Lung (tissue), 12 donors: Measurements from ENCODE around the gene KANK4. TPM values are rescaled to one million over a fixed set of nuclear protein-coding genes. Genes with fewer than 3 reads are reported as not detected.

Experiments
- ATAC-seq: fragments of 200-7000 bp; cut with Tn5 transposase; one replicate; pipeline ENCODE4 v1.9.1; 2020; ENCODE audit warnings: moderate number of reproducible peaks; ENCODE audit not compliant: insufficient read depth, low FRiP score
- DNase-seq, 3 donors: peaks; one replicate each; pipeline ENCODE4 v3.0.0-alpha.2; 2013 to 2017
- H3K27ac ChIP-seq, 2 donors: one replicate each; pipeline ENCODE4 v1.5.1; 2013; ENCODE audit warnings: mild to moderate bottlenecking in 2 of 2, moderate library complexity in 2 of 2, control low read depth in 1 of 2, inconsistent platforms in 1 of 2, low read depth in 1 of 2, low read length in 1 of 2
- H3K27me3 ChIP-seq, 3 donors: one replicate each; pipeline ENCODE4 v1.5.1; 2013; ENCODE audit warnings: low read length in 2 of 3; ENCODE audit not compliant: control insufficient read depth in 3 of 3, insufficient read depth in 3 of 3
- H3K36me3 ChIP-seq, 4 donors: one replicate each; pipeline ENCODE4 v1.5.1; 2013; ENCODE audit warnings: low read length in 4 of 4, mild to moderate bottlenecking in 1 of 4, moderate library complexity in 1 of 4; ENCODE audit not compliant: control insufficient read depth in 4 of 4, insufficient read depth in 4 of 4
- H3K4me1 ChIP-seq, 5 donors: one replicate each; pipeline ENCODE4 v1.5.1; 2013; ENCODE audit warnings: low read length in 5 of 5, mild to moderate bottlenecking in 2 of 5, moderate library complexity in 1 of 5; ENCODE audit not compliant: control insufficient read depth in 5 of 5, insufficient read depth in 5 of 5
- H3K4me3 ChIP-seq: one replicate; pipeline ENCODE4 v1.5.1; 2013; ENCODE audit warnings: mild to moderate bottlenecking, control low read depth, moderate library complexity
- H3K9ac ChIP-seq, 2 donors: one replicate each; pipeline ENCODE4 v1.5.1; 2013; ENCODE audit warnings: low read length in 2 of 2, control low read depth in 1 of 2; ENCODE audit not compliant: insufficient read depth in 1 of 2
- H3K9me3 ChIP-seq, 4 donors: one replicate each; pipeline ENCODE4 v1.5.1; 2013; ENCODE audit warnings: low read length in 3 of 4, mild to moderate bottlenecking in 1 of 4, moderate library complexity in 1 of 4; ENCODE audit not compliant: control insufficient read depth in 4 of 4, insufficient read depth in 3 of 4
- CTCF ChIP-seq: IDR thresholded peaks from 2 replicates; pipeline ENCODE4 v1.5.1; 2012; ENCODE audit warnings: mild to moderate bottlenecking; ENCODE audit errors: control extremely low read depth, extremely low read depth
- WGBS, 2 donors: extraction: QIAGEN DNeasy Blood & Tissue Kit; methylation state at CpG; one replicate each; pipeline ENCODE4 v1.1.7; 2013; 5-methylcytosine and 5-hydroxymethylcytosine counted together
- polyA plus RNA-seq, 2 donors: library from polyadenylated mRNA; stranded (reverse); fragments of 200-250 nt; gene quantifications; one replicate each; pipeline ENCODE4 v1.2.1, GENCODE V29; 2013
- total RNA-seq, 2 donors: library from RNA; depleted of rRNA in 1 of 2; stranded (reverse); fragments of >200 nt in 1 of 2; gene quantifications; one replicate each; pipeline ENCODE4 v1.2.1, GENCODE V29; 2014 to 2021
- donor health status: control.
- donor health status: control.
- donor health status: Bipolar disorder and iron deficiency.
- donor health status: healthy.
- donor health status: DM: yes; HTN: yes; CAD: no.

Gene KANK4
- total and polyA plus RNA-seq, 4 donors = 0.10 to 11.4 (median 0.99) TPM

- H3K4me1 ChIP-seq = no peaks in the 10 kb centered on the region
- H3K27ac ChIP-seq = no peak overlapping the region
- H3K27me3 ChIP-seq = no peaks in the 10 kb centered on the region
- H3K36me3 ChIP-seq = no peaks in the 10 kb centered on the region
- no peak for DNase-seq
- no peak overlapping the region for H3K9ac ChIP-seq
- TF ChIP-seq CTCF = no peak
- ATAC-seq = no peak
- H3K4me3 ChIP-seq = no peak overlapping the region
- H3K9me3 ChIP-seq = peaks cover 0 to 5% (median 2%) of the 10 kb centered on the region in 4 donors
Measured at GRCh38 chr1:62364721-62365120, 45.5 kb upstream of the KANK4 start.

GRCh38 chr1:62362926-62363325 lies 43.7 kb upstream of the KANK4 start:
- no peaks in the 10 kb centered on the region for H3K36me3 ChIP-seq
- WGBS, 2 donors = 69 to 86% methylated on average over 3 of the region's 3 CpGs
- no peak overlapping the region for H3K9ac ChIP-seq
- no peaks in the 10 kb centered on the region for H3K27me3 ChIP-seq
- TF ChIP-seq CTCF = no peak
- no peak for DNase-seq
- no peak overlapping the region for H3K4me3 ChIP-seq
- H3K27ac ChIP-seq = no peak overlapping the region
- ATAC-seq = no peak
- peaks cover 0 to 5% (median 2%) of the 10 kb centered on the region in 4 donors for H3K9me3 ChIP-seq
- no peaks in the 10 kb centered on the region for H3K4me1 ChIP-seq

GRCh38 chr1:62362061-62362917 lies 43.1 kb upstream of the KANK4 start:
- H3K9me3 ChIP-seq = peaks cover 0 to 5% (median 2%) of the 10 kb centered on the region in 4 donors
- H3K9ac ChIP-seq = no peak overlapping the region
- H3K27ac ChIP-seq = no peak overlapping the region
- no peak for TF ChIP-seq CTCF
- no peaks in the 10 kb centered on the region for H3K4me1 ChIP-seq
- WGBS, 2 donors = 73 to 80% methylated on average over 11 of the region's 11 CpGs
- no peaks in the 10 kb centered on the region for H3K27me3 ChIP-seq
- DNase-seq (no peak), ATAC-seq (no peak)
- no peaks in the 10 kb centered on the region for H3K36me3 ChIP-seq
- H3K4me3 ChIP-seq = no peak overlapping the region
